GM18508 (cell line): ENCODE data around the gene BRF1.

Experiments used
- ATAC-seq: cut with Tn5 transposase; IDR thresholded peaks from one replicate; pipeline ENCODE4 v1.9.1; 2021; ENCODE audit warnings: moderate number of reproducible peaks; ENCODE audit not compliant: insufficient read depth, unreplicated experiment

The BRF1 gene

GRCh38 chr14:105201156-105201924 is 99.5 kb downstream of the BRF1 start:
- no peak for ATAC-seq

GRCh38 chr14:105200641-105201040 is 100.2 kb downstream of the BRF1 start:
- no peak for ATAC-seq

- ATAC-seq: no peak
Observed at GRCh38 chr14:105200074-105200473, 100.7 kb downstream of the BRF1 start.

- ATAC-seq: no peak
Observed at GRCh38 chr14:105199093-105199492, 101.7 kb downstream of the BRF1 start.

GRCh38 chr14:105198588-105198987 is 102.2 kb downstream of the BRF1 start:
- ATAC-seq: no peak

- ATAC-seq: no peak
Observed at GRCh38 chr14:105197211-105197641, 103.6 kb downstream of the BRF1 start.

- ATAC-seq: no peak
Observed at GRCh38 chr14:105196265-105196960, 104.4 kb downstream of the BRF1 start.

GRCh38 chr14:105195522-105196264 is 105.1 kb downstream of the BRF1 start:
- ATAC-seq: no peak

- no peak for ATAC-seq
Observed at GRCh38 chr14:105195051-105195450, 105.8 kb downstream of the BRF1 start.

- no peak for ATAC-seq
Observed at GRCh38 chr14:105193916-105194782, 106.7 kb downstream of the BRF1 start.

- ATAC-seq: no peak
Observed at GRCh38 chr14:105192866-105193731, 107.7 kb downstream of the BRF1 start.

GRCh38 chr14:105187935-105188524 is 112.8 kb downstream of the BRF1 start:
- ATAC-seq: no peak

- ATAC-seq: no peak
Observed at GRCh38 chr14:105187116-105187515, 113.7 kb downstream of the BRF1 start.

GRCh38 chr14:105185973-105186372 is 114.8 kb downstream of the BRF1 start:
- ATAC-seq: no peak

- ATAC-seq: no peak
Observed at GRCh38 chr14:105185001-105185400, 115.8 kb downstream of the BRF1 start.

- ATAC-seq: no peak
Observed at GRCh38 chr14:105184461-105184860, 116.3 kb downstream of the BRF1 start.

GRCh38 chr14:105182296-105183020 is 118.3 kb downstream of the BRF1 start:
- no peak for ATAC-seq
